ENCODE data around the gene GRIN2A. TPM values are rescaled to one million over a fixed set of nuclear protein-coding genes. Genes with fewer than 3 reads are reported as not detected.
A peak's percentile ranks its signal among the peaks of the same experiment; 100 is the strongest.

Gene GRIN2A
- total RNA-seq, 1 experiment from 2014 or later: 0.52 TPM

DNA sequence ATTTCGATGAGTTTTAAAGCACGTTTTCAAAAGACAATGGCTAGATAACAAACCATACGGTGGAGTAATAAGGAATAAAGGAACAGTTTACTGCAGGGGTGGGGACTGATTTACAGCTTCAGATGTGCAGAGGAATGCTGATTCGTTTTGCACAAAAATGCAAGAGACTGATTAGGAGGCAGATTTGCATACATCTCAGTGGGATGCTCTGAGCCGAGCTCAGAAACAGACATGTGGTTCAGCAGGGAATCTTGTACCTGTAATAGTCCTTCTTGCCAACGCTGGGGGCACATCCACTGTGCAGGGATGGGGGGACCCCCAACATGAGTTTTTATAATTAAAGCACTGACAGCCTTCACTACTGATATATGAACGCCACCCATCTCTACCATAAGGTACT, 308.0 kb downstream of the GRIN2A start:
- no peak for DNase-seq
- Histone ChIP-seq H3K36me3 (replicated peaks; ENCODE audit: control insufficient read depth, insufficient read depth, low read length) (no peaks in the 10 kb centered on the region), H3K4me3 (ENCODE audit: insufficient read depth, low read depth, low read length) (no peak overlapping the region)

DNA sequence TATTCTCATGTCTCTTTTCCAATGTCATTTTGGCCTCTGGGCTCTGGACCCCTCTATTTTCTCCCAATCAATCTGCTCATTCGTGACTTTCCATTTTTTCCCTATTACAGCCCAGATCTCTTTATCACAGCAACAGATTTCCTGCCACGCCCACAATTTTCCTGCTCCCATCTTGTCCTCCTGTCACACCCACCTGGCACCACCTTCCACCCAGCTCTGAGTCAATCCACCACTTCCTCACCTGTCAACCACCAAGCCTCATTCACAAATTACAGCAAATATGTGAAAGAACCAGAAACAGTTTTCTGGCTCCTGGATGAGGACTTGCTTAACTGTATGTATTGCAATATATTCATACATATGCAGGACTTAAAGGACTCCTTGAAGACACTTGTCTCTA, 311.3 kb downstream of the GRIN2A start:
- DNase-seq: no peak
- no peaks in the 10 kb centered on the region for H3K27me3 ChIP-seq (ENCODE audit: control insufficient read depth, insufficient read depth, low read length)
- H3K36me3 ChIP-seq (replicated peaks; ENCODE audit: control insufficient read depth, insufficient read depth, low read length): no peaks in the 10 kb centered on the region

More for the DNA sequence above, 308.0 kb downstream of the GRIN2A start:
- no peaks in the 10 kb centered on the region for H3K27me3 ChIP-seq (ENCODE audit: control insufficient read depth, insufficient read depth, low read length)

DNA sequence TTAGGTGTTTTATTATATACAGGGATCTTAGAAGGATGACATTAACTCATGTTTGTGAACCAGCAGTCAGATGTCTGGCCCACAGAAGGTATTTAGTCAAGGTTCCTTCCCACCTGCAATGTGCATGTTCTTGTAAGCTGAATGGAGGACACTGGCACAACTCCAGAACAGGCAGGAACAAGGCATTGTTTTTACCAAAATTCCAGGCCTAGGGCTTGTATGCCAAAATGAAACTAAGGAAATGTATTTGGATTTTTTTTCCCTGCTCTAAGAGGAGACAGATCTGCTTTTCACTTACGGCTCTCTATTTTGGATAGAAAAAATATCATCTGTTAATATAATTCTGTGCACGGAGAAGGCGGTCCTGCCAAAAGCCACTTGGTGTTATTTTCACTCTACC, 312.5 kb downstream of the GRIN2A start:
- DNase-seq: no peak
- no peaks in the 10 kb centered on the region for H3K27me3 ChIP-seq (ENCODE audit: control insufficient read depth, insufficient read depth, low read length)
- no peak overlapping the region for H3K4me3 ChIP-seq (ENCODE audit: insufficient read depth, low read depth, low read length)
- H3K36me3 ChIP-seq (replicated peaks; ENCODE audit: control insufficient read depth, insufficient read depth, low read length): no peaks in the 10 kb centered on the region

More for the DNA sequence above, 311.3 kb downstream of the GRIN2A start:
- no peak overlapping the region for H3K4me3 ChIP-seq (ENCODE audit: insufficient read depth, low read depth, low read length)

DNA sequence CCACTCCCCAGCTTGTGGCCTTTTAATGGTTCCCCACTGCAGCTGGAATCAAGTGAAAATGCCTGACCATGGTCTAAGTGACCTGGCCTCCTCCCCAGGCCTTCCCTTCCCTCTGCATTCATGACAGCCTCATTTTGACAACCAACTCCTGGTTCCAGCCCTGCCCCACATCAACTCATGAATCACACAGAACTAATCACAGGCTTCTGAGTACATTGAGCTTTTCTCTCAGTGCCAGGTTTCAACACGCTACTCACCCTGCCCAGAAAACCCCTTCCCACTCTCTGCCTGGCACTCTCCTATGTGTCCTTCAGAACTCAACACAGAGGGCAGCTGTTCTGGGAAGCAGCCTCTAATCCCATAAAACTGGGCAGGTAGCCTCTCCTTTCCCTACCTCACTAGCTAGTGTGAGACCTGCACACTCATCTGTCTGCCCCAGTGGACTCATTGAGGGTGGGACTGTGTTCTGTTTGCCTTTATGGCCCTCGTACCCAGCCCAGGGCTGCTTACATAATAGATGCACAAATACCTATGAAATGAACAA, 313.6 kb downstream of the GRIN2A start:
- H3K4me3 ChIP-seq (ENCODE audit: insufficient read depth, low read depth, low read length): no peak overlapping the region
- DNase-seq: no peak
- no peaks in the 10 kb centered on the region for H3K36me3 ChIP-seq (replicated peaks; ENCODE audit: control insufficient read depth, insufficient read depth, low read length)
- no peaks in the 10 kb centered on the region for H3K27me3 ChIP-seq (ENCODE audit: control insufficient read depth, insufficient read depth, low read length)

DNA sequence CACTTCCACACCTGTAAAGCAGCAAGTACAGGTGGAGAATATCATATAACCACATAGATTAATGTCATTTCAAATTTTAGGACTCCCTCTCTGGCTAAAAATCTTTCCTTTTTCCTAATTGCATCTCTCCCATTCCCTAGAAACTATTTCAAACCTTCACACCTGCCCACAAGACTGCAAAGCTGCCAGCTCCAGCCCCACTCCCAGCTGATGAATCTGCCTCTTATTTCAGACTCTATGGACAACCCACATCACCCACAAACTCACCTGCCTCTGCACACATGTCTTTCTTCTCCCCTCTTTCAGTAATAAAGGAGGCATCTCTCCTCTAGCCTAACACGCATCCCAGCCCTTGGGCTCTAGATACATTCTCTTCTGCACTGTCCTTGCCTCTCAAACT, 315.1 kb downstream of the GRIN2A start:
- H3K4me3 ChIP-seq (ENCODE audit: insufficient read depth, low read depth, low read length): no peak overlapping the region
- DNase-seq: no peak
- no peaks in the 10 kb centered on the region for H3K36me3 ChIP-seq (replicated peaks; ENCODE audit: control insufficient read depth, insufficient read depth, low read length)
- no peaks in the 10 kb centered on the region for H3K27me3 ChIP-seq (ENCODE audit: control insufficient read depth, insufficient read depth, low read length)

DNA sequence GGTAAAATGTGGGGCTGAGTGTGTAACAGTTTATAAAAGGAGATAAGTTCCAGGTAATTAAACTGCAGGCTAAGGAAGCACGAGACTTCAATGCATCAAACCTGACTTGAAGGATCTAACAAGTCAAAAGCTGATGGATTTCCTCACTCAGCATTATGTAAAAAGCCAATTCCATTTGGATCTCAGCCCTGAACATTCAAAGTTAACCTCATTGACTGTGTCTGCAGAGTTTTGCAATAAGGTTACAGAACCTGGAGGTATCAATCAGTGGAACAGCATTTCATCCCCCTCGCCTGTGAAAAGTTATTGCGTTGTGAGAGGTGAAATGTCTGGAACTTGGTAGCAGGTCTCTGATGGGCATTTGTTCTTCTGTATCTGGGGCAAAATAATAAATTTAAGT, 317.8 kb downstream of the GRIN2A start:
- no peak overlapping the region for H3K4me3 ChIP-seq (ENCODE audit: insufficient read depth, low read depth, low read length)
- no peak for DNase-seq

DNA sequence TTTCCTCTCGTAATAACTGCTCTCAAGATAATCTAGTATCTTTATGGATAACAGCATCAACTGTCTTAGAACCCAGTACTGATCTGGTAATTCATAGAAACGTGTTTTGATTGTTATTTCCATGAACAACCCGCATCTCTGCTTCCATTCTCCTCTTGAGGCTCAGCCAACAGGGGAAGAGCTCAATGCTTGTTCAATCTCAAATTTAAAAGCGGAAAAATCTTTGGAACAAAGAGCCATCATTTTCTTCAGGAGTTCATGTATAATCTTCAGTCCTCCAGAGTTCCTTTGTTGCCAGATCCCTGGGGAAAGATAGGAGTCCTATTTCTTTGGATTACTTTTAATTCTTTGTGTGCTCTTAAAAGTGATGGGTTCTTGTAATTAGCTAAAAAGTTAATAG, 319.9 kb downstream of the GRIN2A start:
- Histone ChIP-seq H3K36me3 (replicated peaks; ENCODE audit: control insufficient read depth, insufficient read depth, low read length) (no peaks in the 10 kb centered on the region), H3K4me3 (ENCODE audit: insufficient read depth, low read depth, low read length) (no peak overlapping the region), H3K27me3 (ENCODE audit: control insufficient read depth, insufficient read depth, low read length) (no peaks in the 10 kb centered on the region)
- DNase-seq: no peak

More for the DNA sequence above, 317.8 kb downstream of the GRIN2A start:
- Histone ChIP-seq H3K27me3 (ENCODE audit: control insufficient read depth, insufficient read depth, low read length) (no peaks in the 10 kb centered on the region), H3K36me3 (replicated peaks; ENCODE audit: control insufficient read depth, insufficient read depth, low read length) (no peaks in the 10 kb centered on the region)

DNA sequence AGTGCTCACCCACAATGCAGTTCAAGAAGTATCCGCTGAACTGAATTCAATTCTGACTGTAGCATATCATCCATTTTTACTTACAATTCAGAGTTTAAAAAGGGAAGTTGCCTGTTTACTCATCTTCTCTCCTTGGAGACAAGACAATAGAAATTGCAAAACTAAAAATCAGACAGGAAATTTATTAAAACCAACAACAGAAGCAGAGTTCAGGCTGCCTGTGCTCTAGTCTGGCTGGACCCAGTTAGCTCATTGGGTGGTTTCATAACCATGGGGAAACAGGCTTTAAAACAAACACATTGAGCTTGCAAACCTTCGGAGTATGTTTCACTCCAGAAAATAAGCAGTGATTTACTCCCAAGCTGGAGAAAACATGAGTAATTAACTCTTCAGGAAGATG, 321.4 kb downstream of the GRIN2A start:
- DNase-seq: no peak

DNA sequence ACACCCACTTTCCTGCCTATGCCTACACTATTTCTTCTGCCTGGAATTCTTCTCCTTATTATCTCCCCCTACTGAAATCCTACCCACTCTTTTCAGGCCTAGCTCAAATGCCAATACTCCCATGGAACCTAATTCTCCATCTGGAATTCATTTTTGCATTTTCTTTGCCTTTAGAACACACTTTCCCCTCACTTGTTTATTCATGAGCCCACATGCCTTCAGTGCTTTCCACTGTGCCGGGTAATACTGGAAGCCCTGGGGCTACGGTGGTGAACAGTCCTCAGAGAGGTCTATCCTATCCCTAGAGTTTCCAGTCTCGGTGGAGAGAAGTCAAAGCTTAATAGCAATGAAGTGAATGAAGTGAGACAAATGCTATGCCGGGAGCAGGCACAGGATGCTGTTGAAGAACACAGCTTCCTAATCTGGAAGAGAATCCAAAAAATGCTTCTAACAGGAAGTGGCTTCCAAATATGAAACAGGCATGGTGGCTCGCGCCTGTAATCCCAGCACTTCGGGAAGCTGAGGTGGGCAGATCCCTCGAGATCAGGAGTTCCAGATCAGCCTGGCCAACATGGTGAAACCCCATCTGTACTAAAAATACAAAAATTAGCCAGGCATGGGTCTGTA, 322.4 kb downstream of the GRIN2A start:
- Histone ChIP-seq H3K36me3 (replicated peaks; ENCODE audit: control insufficient read depth, insufficient read depth, low read length) (no peaks in the 10 kb centered on the region), H3K4me3 (ENCODE audit: insufficient read depth, low read depth, low read length) (no peak overlapping the region), H3K27me3 (ENCODE audit: control insufficient read depth, insufficient read depth, low read length) (no peaks in the 10 kb centered on the region)
- DNase-seq: no peak

More for the DNA sequence above, 321.4 kb downstream of the GRIN2A start:
- no peaks in the 10 kb centered on the region for H3K27me3 ChIP-seq (ENCODE audit: control insufficient read depth, insufficient read depth, low read length)
- no peaks in the 10 kb centered on the region for H3K36me3 ChIP-seq (replicated peaks; ENCODE audit: control insufficient read depth, insufficient read depth, low read length)
- H3K4me3 ChIP-seq (ENCODE audit: insufficient read depth, low read depth, low read length): no peak overlapping the region

DNA sequence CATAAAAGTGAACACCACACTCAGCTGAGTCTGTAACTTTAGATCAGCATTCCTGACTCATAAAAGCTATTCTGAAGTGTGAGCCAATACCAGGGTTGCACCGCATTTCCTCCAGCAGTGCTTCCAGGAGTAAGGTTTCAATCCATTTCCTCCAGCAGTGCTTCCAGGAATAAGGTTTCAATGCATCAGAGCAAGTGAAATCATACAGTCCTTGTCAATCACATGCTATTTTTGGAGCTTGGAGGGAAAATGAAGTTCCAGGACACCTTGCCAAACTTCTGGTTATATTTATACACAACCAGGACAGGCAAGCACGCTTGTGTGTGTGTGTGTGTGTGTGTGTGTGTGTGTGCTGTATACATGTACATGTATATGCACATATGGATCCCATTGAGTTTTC, 327.6 kb downstream of the GRIN2A start:
- no peak for DNase-seq
- H3K36me3 ChIP-seq (replicated peaks; ENCODE audit: control insufficient read depth, insufficient read depth, low read length): no peaks in the 10 kb centered on the region
- no peak overlapping the region for H3K4me3 ChIP-seq (ENCODE audit: insufficient read depth, low read depth, low read length)
- no peaks in the 10 kb centered on the region for H3K27me3 ChIP-seq (ENCODE audit: control insufficient read depth, insufficient read depth, low read length)

DNA sequence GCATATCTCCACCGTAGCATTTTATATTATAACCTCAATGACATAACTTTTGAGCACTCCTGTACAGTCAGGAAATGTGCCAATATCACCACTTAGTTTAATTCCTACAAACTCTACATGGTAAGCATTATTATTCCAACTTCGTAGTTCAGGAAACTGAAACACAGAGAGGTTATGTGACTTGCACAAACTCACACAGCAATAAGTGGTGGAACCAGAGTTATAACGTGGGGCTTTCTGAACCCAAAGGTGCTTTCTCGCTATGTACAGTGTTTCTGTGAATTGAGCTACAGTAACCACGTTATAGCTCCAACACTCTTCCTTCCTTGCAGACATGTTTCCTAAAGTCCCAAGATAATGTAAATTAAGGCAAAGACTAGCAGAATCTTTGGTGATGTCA, 330.2 kb downstream of the GRIN2A start:
- Histone ChIP-seq H3K36me3 (replicated peaks; ENCODE audit: control insufficient read depth, insufficient read depth, low read length) (no peaks in the 10 kb centered on the region), H3K27me3 (ENCODE audit: control insufficient read depth, insufficient read depth, low read length) (no peaks in the 10 kb centered on the region), H3K4me3 (ENCODE audit: insufficient read depth, low read depth, low read length) (no peak overlapping the region)
- DNase-seq: no peak

DNA sequence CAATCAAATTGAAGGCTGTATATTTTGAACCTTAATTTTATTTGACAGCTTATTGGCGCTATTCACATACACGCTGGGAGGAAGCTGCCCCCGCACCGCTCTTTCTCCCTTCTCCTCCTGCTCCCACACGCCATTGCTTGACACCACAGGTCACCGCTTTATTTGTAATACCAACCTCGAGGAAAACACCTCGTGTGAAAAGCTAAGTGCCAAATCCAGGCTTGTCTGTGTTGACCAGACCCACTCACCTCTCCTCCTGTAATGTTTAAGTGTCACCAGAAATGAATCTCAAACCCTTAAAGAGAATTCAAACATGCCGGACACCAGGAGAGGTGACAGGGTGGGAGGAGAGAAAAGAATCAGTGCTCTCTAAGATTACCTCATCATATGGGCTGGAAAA, 331.4 kb downstream of the GRIN2A start:
- Histone ChIP-seq H3K36me3 (replicated peaks; ENCODE audit: control insufficient read depth, insufficient read depth, low read length) (no peaks in the 10 kb centered on the region), H3K4me3 (ENCODE audit: insufficient read depth, low read depth, low read length) (no peak overlapping the region), H3K27me3 (ENCODE audit: control insufficient read depth, insufficient read depth, low read length) (no peaks in the 10 kb centered on the region)
- DNase-seq: no peak

DNA sequence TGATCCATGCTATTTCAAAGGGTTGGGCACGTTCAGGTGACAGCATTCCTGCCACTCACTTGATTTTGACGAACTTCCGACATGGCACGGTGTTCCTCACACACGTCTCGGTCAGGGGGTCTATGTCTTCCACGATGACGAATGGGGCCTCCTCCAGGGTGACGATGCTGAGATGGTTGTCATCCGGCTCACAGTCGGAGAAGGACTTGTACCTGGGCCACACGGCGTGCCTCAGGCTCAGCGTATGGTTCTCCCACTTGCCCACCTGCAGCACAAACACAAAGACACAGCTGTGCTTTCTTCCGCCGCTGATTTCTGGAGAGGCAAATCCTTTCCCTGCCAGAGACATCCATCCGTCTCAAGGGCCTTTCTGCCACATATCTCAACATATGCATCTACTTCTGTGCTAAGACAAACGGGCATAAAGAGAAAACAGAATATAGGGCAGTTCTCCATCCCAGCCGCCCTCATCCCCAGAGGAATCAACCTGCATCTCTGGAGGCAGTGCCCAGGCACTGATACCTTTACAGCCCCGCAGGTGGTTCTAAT, 332.5 kb downstream of the GRIN2A start:
- Histone ChIP-seq H3K36me3 (replicated peaks; ENCODE audit: control insufficient read depth, insufficient read depth, low read length) (no peaks in the 10 kb centered on the region), H3K4me3 (ENCODE audit: insufficient read depth, low read depth, low read length) (no peak overlapping the region), H3K27me3 (ENCODE audit: control insufficient read depth, insufficient read depth, low read length) (no peaks in the 10 kb centered on the region)
- peak; percentile 5 for DNase-seq

DNA sequence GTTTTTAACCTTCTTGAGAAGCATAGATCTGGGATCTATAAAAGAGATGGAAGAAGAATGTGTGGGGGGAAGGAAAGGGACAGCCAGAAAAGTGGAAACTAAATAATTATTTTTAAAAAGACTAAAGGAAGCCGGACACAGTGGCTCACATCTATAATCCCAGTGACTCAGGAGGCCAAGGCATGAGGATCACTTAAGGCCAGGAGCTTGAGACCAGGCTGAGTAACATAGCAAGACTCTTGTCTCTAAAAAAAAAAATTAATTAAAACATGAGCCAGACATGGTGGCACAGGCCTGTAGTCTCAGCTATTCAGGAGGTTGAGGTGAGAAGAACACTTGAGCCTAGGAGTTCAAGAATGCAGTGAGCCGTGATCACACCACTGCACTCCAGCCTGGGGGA, 335.1 kb downstream of the GRIN2A start:
- Histone ChIP-seq H3K4me3 (ENCODE audit: insufficient read depth, low read depth, low read length) (no peak overlapping the region), H3K27me3 (ENCODE audit: control insufficient read depth, insufficient read depth, low read length) (no peaks in the 10 kb centered on the region), H3K36me3 (replicated peaks; ENCODE audit: control insufficient read depth, insufficient read depth, low read length) (no peaks in the 10 kb centered on the region)
- no peak for DNase-seq

DNA sequence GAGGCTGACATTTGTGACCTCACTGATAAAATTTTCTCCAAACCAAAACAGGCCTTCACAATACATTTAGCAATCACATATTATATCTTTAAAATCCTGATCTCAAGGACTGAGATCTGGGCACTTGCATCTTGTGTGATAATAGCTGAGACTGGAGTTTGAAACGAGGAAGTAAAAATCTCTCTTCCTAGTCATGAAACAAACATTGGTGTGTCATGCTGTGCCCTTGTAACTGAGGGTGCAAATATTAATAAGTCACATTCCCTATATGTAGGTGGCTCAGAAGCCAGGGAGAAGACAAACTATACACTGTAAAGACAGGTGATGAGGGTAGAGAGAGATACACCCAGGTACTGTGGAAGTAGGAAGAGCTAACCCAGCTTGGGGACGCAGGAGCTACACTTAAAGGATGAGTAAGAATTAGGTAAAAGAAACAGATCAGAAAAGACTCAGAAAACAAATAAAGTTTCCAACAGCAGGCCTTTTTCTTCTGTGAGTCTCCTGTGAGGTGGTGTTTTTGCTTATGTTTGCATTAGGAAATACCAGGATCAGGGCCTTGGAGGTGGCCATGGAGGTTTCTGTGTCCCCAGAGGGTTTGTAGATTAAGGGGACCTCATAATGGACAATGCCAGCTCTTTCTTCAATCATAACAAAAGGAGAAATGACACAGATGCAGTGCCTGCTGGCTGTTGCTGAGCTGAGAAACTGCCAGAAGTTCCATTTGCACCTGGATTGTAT, 335.7 kb downstream of the GRIN2A start:
- Histone ChIP-seq H3K4me3 (ENCODE audit: insufficient read depth, low read depth, low read length) (no peak overlapping the region), H3K27me3 (ENCODE audit: control insufficient read depth, insufficient read depth, low read length) (no peaks in the 10 kb centered on the region), H3K36me3 (replicated peaks; ENCODE audit: control insufficient read depth, insufficient read depth, low read length) (no peaks in the 10 kb centered on the region)
- DNase-seq: no peak

All from H7 (cell line).